ENCODE data around the gene ST3GAL4.
"Not testable (repeated sequence)": the region's sequence is repeated elsewhere in the genome, so short reads cannot be mapped to it uniquely, and the experiment has no call there.

The ST3GAL4 gene

GRCh38 chr11:126331286-126331685 lies 24.2 kb upstream of the ST3GAL4 start:
- ATAC-seq = no peak

DNA sequence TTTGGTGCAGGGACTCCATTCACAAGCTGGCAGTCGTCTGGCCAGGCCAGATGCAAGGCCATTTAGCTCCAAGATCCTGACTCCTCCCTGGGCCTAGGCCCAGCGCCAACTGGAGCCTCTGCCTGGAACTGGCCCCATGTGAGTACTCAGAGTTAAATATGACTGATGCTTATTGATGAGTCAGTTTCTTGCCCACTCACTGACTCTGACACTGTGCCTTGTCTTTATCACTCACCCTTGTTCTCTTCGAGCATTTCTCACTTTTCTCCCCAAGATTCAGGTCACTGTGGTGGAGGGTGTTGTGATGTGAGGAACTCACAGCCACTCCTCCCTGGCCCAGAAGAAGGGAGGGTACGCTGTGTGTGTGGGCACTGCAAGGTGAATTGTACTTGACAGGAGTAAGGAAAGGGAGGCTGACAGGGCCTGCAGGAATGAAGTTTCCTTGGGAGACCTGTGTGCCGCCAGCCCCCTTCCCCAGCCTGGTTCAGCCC lies 23.2 kb upstream of the ST3GAL4 start:
- peak; percentile 82 to 92 for ATAC-seq

DNA sequence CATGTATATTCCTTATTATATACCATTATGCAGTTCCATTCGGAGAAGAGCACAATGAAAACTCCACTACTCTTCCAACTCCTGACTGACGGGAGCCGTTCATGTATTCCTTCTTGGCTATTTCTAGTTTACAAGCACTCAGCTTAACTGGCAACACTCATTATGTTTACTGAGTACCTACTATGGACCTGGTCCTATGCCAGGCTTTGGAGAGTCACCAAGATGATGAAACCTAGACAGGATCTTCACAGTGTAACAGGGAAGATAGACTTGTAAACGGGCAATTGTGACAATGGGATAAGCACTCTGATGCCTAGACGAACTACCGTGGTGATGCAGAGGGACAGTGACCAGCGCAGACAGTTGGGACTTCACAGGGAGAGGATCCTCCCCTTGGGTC lies 22.3 kb upstream of the ST3GAL4 start:
- no peak for ATAC-seq

DNA sequence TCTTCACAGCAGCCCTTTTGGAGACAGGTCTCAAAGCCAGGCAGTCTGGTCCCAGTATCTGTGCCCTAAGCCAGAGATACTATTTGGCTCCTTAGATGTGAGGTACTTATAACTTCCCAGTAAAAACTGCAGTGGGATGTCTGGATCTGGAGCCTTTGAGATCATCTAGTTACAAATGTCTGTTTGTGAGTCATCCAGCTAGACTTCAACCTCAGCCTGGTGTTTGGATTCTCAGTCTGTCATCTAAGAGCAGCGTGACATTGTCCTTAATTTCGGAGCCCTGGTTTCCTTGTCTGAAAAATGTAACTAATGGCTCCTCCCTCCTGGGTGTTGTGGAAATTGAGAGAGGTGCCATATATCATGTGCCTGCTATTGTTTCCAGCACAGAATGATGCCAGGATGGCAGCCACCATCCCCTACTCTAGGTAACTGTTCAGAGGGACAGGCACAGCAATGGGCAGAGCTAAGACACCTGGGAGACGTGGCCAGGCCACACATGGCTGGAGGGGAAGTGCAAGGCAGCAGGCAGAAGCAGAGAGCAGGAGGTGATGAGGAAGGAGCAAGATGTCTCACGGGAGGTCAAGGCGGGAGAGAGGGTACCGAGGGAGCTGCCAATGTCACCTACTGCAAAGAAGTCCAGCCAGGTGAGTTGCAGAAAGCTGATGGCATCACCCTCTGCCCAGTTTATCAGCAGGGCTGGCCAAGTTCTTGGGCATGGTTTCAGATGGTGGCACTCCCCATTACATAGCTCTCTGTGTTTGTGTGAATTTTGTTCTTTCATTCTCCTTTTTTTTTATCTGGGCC lies 20.6 kb upstream of the ST3GAL4 start:
- ATAC-seq = no peak

DNA sequence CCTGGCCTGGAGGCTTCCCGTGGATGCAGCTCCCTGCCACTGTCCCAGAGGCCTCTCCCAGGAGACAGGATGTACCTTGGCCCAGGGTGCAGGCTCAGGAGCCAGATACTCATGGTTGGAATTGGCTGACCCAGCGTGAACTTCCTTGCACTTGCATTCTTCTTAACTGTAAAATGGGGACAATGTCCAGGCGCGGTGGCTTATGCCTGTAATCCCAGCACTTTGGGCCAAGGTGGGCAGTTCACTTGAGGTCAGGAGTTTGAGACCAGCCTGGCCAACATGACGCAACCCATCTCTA lies 20.1 kb upstream of the ST3GAL4 start:
- ATAC-seq = no peak

GRCh38 chr11:126336138-126336541 lies 19.3 kb upstream of the ST3GAL4 start:
- no peak for ATAC-seq

- no peak for ATAC-seq
Measured at GRCh38 chr11:126336671-126337101, 18.8 kb upstream of the ST3GAL4 start.

DNA sequence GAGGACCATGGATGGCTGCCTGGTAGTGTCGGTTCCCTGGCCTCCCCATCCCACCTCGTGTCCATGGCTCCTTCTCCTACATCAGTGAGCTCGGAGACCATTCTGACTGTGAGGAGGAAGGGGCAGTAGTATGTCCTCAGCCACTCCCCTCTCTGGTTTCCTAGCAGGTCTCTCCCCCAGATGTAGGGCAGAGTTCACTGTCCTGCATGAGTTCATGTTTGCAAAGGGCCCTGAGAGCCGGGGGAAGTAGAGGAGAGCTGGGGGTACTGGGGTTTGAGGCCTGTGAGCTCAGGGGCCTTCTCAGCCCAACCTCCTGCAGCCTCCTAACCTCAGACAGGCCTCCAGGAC lies 18.4 kb upstream of the ST3GAL4 start:
- ATAC-seq = no peak

DNA sequence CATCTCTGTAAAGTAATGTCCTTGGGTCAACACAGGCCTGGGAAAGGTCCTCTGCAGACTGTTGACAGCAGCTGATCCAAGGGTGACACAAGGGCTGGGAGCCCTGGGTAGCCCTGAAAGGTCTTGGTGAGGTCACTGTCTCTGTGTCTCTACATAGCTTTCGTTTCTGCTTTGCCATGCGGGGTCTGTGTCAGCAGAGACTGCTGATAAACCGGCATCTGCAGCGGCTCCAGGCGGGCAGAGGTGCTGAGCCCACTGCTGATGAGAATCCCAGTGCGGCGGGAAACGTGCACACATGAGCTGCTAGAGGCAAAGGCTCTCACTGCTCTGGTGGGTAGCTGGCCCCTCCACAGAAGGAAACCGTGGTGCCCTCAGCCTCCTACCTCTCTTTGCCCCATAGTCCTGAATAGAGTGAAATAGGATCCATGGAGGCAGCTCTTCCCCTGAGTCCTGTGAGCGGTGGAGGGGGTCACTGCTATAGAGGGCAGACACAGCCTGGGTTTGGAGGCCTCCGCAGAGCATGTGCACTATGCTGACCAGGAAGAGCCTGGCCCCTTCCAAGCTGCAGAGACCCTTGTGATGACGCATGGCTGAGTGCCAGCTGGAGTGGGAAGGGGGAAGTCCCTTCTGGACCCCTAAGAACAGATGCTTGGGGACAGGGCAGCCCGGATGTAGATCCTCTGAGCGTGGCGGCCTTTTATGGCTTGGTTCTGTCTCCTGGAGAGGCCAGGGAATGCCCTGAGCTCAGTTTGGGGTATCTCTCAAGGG lies 17.8 kb upstream of the ST3GAL4 start:
- ATAC-seq = no peak

DNA sequence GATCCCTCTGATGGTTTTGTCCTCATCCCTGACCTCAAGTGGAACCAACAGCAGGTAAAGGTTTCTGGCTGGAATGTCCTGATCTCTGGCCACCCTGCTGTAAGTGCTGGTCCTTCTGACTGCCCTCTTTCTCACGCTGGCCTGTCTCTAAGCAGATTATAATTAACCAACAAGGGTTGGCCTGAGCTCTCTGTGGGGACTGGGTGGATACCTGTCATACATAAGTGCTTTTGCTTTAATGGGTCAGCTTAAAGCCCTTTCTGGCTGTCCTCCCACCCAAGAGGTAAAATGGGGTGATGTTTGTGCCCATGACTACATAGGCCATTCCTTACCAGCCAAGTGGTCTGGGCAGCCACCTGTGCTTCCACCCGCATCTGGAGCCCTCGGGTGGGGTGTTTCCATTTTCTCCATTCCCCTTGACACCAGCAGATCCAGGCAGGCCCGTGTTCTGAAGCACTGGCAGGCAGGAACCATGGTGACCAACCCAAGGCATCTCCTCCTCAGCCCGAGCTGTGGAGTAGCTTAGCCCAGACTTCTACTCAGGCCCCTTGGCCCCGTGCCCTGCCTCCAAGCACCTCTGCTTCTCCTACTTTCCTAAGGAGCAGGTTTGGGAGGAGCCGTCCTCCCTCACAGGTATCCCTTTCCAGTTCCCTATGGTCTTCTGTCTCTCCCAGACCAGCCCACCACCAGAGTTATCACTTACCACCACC lies 17.0 kb upstream of the ST3GAL4 start:
- peak in 1 of 2 donors; percentile 5 for ATAC-seq

DNA sequence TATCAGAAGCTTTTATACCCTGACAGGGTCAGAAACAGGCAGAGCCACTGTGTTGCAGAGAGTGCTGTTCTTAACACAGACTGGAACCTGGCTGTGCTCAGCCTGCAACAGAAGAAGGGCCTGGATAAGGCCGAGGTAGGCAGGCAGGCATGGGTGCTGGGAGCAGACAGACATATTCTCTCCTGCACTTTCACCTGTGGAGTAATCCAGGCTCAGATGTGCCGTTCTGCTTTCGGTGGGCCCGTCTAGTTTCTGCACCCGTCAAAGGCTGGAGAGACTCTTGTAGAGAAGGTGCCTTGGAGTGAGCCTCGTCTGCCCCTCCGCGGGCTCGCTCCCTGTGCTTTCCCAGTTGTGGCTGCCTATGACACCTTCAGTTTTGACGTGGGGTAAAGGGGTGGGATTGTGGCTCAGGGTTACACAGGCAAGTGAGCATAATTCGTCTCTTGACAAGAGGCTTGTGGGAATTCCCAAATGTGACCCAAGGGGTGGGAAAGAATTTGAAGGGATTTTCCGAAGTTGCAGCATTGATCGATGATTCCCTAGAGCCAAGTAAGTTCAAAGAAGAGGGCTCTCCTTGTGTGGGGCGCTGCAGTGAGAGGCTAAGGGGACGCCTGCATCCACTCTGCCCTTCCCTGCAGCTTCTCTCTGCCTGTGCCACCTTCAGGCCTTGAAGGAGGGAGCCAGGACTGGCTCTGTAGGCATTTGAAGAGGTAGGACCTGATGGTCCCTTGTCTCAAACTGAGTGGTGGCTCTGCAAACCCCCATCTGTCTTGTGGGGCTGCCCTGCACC lies 16.2 kb upstream of the ST3GAL4 start:
- ATAC-seq = no peak

GRCh38 chr11:126339863-126340434 lies 15.5 kb upstream of the ST3GAL4 start:
- ATAC-seq = no peak

DNA sequence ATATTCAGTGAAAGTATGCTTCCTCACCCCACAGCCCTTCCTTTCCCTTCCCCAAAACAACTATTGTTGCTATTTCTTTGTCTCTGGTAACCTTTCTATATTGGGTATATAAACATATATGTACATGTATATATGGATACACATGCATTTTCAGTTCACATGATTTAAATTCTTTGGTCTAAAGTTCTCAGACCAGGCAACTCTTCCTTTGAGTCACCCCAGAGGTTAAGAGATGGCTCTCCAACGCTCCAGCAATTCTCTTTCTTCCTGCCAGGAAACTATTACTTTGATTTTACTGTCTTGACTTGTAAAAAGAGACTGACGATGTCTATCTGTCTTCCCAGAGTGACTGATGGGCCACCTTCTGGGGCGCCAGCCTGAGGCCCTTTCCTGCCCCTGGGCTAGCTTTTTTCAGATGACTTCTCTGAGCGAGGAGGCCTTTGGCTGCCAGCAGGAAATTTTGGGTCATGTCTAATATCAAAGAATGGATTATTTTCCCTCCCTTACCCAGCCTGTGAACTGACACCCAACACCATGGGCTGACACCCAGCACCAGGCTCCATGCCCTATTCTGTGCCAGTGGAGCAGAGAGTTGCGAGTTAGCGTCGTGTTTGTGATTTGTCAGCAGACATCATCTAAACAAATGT lies 14.4 kb upstream of the ST3GAL4 start:
- ATAC-seq = no peak

DNA sequence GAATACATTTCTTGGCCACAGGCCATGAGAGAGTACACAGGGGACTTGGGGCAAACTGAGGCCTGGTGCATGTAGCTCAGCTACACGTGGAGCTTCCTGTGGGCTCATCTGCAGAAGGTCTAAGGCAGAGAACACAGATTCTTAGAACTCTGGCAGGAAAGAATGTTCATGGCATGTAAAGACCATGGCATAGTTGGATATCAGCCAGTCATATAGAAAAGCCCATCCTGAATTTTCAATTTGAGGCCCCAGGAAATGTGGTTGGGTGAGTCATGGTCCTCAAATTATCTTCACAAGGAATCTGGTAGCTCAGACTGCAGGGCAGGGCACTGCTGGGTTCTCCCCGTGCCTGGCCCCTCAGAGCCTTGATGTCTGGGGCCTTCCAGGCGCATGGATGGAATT lies 13.7 kb upstream of the ST3GAL4 start:
- ATAC-seq = no peak

DNA sequence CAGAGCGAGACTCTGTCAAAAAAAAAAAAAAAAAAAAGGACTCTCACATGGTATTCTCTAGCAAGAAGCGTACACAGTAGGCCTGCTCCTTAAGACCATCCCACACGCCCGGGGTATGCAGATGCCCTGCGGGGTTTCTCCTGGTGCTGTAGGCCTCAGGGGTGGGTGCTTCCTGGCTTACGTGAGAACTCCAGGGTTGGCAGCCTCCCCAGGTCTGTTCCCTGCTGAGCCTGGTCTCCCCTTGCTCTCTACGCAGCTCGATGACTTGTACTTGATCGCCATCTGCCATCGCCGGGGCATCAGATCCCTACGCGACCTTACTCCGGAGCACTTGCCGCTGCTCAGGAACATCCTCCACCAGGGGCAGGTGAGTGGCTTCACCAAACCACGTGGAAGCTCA lies 12.4 kb upstream of the ST3GAL4 start:
- ATAC-seq = no peak

DNA sequence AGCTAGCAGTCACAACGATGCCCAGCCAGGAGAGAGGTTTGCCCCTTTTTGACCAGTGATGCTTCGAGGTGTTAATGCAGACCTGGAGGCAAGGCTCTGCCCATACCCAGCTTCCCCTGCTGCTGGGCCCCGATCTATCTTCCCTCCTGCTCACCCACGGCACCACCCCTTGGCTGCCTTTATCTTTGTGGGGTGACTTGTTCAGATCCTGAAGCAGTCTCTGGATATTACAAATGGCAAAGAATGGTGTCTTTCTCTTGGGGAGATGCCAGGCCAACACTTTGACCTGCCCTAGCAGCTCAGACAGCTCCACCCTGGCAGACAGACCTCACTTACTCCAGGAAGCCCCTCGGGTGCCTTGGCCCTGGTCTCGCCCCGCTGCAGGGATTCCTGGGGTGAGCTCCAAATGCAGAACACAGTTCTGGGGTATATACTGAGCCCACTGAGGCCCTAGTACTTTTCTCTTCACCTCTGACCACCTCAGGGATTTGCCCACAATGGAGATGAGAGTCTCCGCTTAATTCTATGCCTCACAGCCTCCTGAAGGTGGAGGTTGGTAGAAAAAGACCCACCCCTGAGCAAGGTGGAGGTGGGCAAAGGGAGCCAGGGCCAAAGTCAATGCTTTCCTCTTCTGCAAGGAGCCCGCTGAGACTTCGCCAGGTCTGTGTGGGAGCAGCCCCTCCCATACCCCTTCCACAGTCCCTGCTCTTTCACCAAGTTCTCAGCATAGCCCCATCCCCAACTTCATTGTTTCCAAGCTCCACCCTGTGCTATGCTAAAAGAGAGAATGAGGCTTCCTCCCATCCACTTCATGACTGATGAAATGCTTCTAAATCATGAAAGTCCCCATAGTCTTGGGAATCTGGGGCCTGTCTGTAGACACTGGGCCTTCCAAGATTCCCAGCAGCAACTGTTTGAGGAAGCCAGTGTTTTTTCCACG lies 11.1 kb upstream of the ST3GAL4 start:
- no peak for ATAC-seq

- no peak for ATAC-seq
Measured at GRCh38 chr11:126345283-126345682, 10.2 kb upstream of the ST3GAL4 start.

GRCh38 chr11:126345759-126346585 lies 9.5 kb upstream of the ST3GAL4 start:
- no peak for ATAC-seq

DNA sequence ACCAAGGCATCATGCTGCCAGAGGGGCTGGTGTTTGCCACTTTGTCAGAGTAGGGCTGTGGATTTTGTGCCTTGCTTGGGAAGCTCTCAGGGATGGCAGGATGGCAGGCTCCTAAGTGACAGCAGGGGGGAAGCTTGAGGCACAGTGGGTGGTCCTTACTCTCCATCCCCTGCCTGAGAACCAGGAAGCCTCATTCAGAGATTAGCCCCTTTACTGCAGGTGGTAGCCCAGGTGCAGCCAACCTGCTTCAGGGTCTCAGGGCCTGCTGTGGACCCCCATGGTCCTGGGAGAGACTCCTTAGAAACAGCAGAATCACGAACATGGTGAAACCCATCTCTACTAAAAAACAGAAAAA lies 8.9 kb upstream of the ST3GAL4 start:
- no peak for ATAC-seq

- ATAC-seq = not testable (repeated sequence)
Measured at GRCh38 chr11:126346946-126347345, 8.5 kb upstream of the ST3GAL4 start.
